Calu3 (cell line): ENCODE measurements around the gene ZFYVE9. TPM values are rescaled to one million over a fixed set of nuclear protein-coding genes. Genes with fewer than 3 reads are reported as not detected.

ENCODE experiments used
- BruUV-seq: library from RNA; stranded (reverse); fragments of 400-500 nt; replicated peaks from 2 replicates; lab custom pipeline; 2021; lab: Mats Ljungman, UMichigan
- CTCF ChIA-PET: fragments of 300-600 bp; sonication (Branson Sonifier 250); formaldehyde crosslinking; loops from one replicate; lab custom pipeline; 2022; ENCODE audit warnings: antibody characterized with exemption; lab: Charles Lee
- DNase-seq: peaks from one replicate; pipeline ENCODE4 v3.0.0; 2022
- H3K27ac Mint-ChIP-seq: one replicate; pipeline ENCODE4 v1.8.0; 2022; ENCODE audit warnings: mixed read lengths; ENCODE audit not compliant: unreplicated experiment
- H3K27me3 Mint-ChIP-seq: one replicate; pipeline ENCODE4 v1.8.0; 2022; ENCODE audit warnings: mixed read lengths; ENCODE audit not compliant: unreplicated experiment
- H3K36me3 Mint-ChIP-seq: one replicate; pipeline ENCODE4 v1.8.0; 2022; ENCODE audit warnings: mild to moderate bottlenecking, moderate library complexity, mixed read lengths; ENCODE audit not compliant: insufficient read depth, unreplicated experiment
- H3K4me1 Mint-ChIP-seq: one replicate; pipeline ENCODE4 v1.8.0; 2022; ENCODE audit warnings: mild to moderate bottlenecking, low read depth, mixed read lengths; ENCODE audit not compliant: unreplicated experiment
- H3K4me3 Mint-ChIP-seq: one replicate; pipeline ENCODE4 v1.8.0; 2022; ENCODE audit warnings: mild to moderate bottlenecking, low read depth, moderate library complexity, mixed read lengths; ENCODE audit not compliant: unreplicated experiment
- H3K9me3 Mint-ChIP-seq: one replicate; pipeline ENCODE4 v1.8.0; 2022; ENCODE audit warnings: low read depth, mixed read lengths; ENCODE audit not compliant: unreplicated experiment
- intact Hi-C: fragments of 100-400 bp; cut with micrococcal nuclease; formaldehyde crosslinking; loops from one replicate; pipeline ENCODE4 v1.10.0; 2022; ENCODE audit not compliant: unreplicated experiment
- total RNA-seq: library from RNA; stranded (reverse); gene quantifications from 2 replicates; pipeline ENCODE4 v1.2.3, GENCODE V29; 2022
- TF ChIP-seq, protein P1 (sequence below): fragments of 200-600 bp; IDR thresholded peaks from one replicate; pipeline ENCODE4 v1.8.0; 2022; ENCODE audit warnings: antibody characterized with exemption; ENCODE audit not compliant: unreplicated experiment

The ZFYVE9 gene
- total RNA-seq, 1 experiment from 2014 or later, result 13.6 TPM

DNA sequence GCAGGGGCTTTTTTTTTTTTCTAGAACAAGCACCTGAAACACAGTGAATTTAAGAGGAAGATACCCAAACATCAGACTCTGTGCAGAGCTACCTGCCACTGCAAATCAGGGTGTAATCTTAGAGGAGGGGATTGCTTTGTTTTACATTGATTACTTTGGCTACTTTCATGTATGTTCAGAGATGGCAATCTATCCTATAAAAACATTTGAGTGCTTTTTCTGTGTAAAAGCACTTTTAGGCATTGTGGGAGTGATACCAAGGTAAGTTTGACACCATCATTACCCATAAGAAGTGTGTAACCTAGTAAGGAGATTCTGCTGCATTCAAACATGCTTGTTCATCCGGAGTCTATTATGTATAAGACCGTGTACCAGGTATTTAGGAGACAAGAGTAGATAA is 50.1 kb downstream of the ZFYVE9 start:
- CTCF ChIA-PET, result no interaction called here
- BruUV-seq, result no TSS peak
- intact Hi-C loops, result no loop called here

DNA sequence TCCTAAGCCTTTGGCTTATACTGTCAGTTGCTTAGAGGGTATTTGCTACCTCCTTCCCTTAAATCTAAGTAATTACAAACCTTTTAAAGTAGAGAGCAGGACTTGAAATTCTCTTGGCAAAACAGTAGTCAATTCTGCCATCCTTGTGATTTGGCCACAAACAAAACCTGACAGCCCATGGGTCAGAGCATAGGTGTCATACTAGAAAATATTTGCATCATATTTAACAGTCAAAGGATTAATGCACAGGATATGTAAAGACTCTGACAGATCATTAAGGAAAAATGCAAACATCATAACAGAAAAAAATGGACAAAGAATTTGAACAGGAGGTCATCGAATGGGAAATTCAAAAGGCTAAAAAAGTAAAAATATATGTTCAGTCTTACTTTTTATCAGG is 50.5 kb downstream of the ZFYVE9 start:
- intact Hi-C loops, result no loop called here
- Mint-ChIP-seq H3K4me1 (no peaks in the 10 kb centered on the region), H3K36me3 (no peaks in the 10 kb centered on the region), H3K27me3 (no peaks in the 10 kb centered on the region), H3K27ac (no peak overlapping the region), H3K9me3 (no peaks in the 10 kb centered on the region), H3K4me3 (no peak overlapping the region)
- CTCF ChIA-PET, result no interaction called here
- DNase-seq, result no peak
- TF ChIP-seq, protein P1, sequence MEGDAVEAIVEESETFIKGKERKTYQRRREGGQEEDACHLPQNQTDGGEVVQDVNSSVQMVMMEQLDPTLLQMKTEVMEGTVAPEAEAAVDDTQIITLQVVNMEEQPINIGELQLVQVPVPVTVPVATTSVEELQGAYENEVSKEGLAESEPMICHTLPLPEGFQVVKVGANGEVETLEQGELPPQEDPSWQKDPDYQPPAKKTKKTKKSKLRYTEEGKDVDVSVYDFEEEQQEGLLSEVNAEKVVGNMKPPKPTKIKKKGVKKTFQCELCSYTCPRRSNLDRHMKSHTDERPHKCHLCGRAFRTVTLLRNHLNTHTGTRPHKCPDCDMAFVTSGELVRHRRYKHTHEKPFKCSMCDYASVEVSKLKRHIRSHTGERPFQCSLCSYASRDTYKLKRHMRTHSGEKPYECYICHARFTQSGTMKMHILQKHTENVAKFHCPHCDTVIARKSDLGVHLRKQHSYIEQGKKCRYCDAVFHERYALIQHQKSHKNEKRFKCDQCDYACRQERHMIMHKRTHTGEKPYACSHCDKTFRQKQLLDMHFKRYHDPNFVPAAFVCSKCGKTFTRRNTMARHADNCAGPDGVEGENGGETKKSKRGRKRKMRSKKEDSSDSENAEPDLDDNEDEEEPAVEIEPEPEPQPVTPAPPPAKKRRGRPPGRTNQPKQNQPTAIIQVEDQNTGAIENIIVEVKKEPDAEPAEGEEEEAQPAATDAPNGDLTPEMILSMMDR, result no peak
- no TSS peak for BruUV-seq

More for the DNA sequence above, 50.1 kb downstream of the ZFYVE9 start:
- DNase-seq, result no peak
- H3K4me1 Mint-ChIP-seq, result no peaks in the 10 kb centered on the region
- H3K4me3 Mint-ChIP-seq, result no peak overlapping the region
- no peak overlapping the region for H3K27ac Mint-ChIP-seq
- TF ChIP-seq, protein P1, result no peak
- no peaks in the 10 kb centered on the region for H3K36me3 Mint-ChIP-seq
- H3K27me3 Mint-ChIP-seq, result no peaks in the 10 kb centered on the region
- H3K9me3 Mint-ChIP-seq, result no peaks in the 10 kb centered on the region

DNA sequence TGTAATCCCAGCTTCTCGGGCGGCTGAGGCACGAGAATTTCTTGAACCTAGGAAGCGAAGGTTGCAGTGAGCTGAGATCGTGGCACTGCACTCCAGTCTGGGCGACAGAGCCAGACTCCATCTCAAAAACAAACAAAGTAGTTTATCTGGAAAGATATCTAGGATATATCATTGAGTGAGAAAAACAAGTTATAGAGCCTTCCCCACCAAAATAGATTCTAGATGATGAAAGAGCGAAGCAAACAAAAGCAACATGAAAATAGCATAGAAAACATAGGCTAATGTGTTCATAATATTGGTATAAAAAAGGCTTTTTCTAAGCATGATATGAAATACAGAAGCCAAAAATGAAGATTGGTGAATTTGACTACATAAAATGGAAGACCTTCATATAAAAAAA is 52.1 kb downstream of the ZFYVE9 start:
- no peak for DNase-seq
- intact Hi-C loops, result no loop called here
- BruUV-seq, result no TSS peak
- Mint-ChIP-seq H3K27ac (no peak overlapping the region), H3K4me1 (no peaks in the 10 kb centered on the region), H3K9me3 (no peaks in the 10 kb centered on the region), H3K4me3 (no peak overlapping the region), H3K36me3 (no peaks in the 10 kb centered on the region), H3K27me3 (no peaks in the 10 kb centered on the region)
- CTCF ChIA-PET, result interaction anchor here (0.9 kb wide), 1 partner anchor 45 kb away, joined by 4 read pairs; no protein-coding TSS in a partner anchor
- TF ChIP-seq, protein P1, result no peak

DNA sequence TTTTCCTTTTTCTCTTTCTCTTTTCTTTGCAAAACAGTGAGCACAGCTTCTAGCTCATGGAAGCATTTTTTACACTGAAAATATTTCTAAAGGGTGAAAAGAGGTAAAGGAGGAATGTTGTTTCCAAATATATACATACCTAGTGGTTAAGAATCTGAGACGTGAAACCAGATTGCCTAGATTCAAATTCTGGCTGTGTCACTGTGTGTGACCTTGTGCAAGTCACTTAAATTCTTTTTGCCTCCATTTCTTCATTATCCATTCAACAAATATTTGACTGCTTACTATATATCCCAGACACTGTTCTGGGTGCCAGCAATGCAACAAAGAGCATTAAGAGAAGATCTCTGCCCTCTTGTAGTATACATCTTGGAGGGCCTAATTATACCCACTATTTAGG is 53.3 kb downstream of the ZFYVE9 start:
- no TSS peak for BruUV-seq
- no peak for DNase-seq
- H3K4me3 Mint-ChIP-seq, result no peak overlapping the region
- intact Hi-C loops, result loop anchor here (5.0 kb wide), 1 partner anchor 47 kb away; no protein-coding TSS in a partner anchor
- H3K27me3 Mint-ChIP-seq, result no peaks in the 10 kb centered on the region
- TF ChIP-seq, protein P1, result no peak
- CTCF ChIA-PET, result no interaction called here
- no peak overlapping the region for H3K27ac Mint-ChIP-seq
- no peaks in the 10 kb centered on the region for H3K4me1 Mint-ChIP-seq
- no peaks in the 10 kb centered on the region for H3K9me3 Mint-ChIP-seq
- no peaks in the 10 kb centered on the region for H3K36me3 Mint-ChIP-seq
